Tibial nerve (tissue), 4 donors: ENCODE results near the gene CEACAM16. TPM values are rescaled to one million over a fixed set of nuclear protein-coding genes. Genes with fewer than 3 reads are reported as not detected.
"Not testable (repeated sequence)": the region's sequence is repeated elsewhere in the genome, so short reads cannot be mapped to it uniquely, and the experiment has no call there.

ENCODE experiments used
- DNase-seq, 2 donors: peaks; one replicate each; pipeline ENCODE4 v3.0.0-alpha.2; 2019; ENCODE audit warnings: low spot score in 2 of 2
- H3K27ac ChIP-seq, 4 donors: fragments of 200-600 bp; sonication (generic) in 3 of 4; one replicate each; pipeline ENCODE4 v1.5.1; 2017 to 2019; ENCODE audit warnings: mild to moderate bottlenecking in 1 of 4
- H3K27me3 ChIP-seq, 2 donors: fragments of 200-600 bp; sonication (generic) in 1 of 2; one replicate each; pipeline versions ENCODE4 v1.5.1 to v1.6.0; 2017 to 2019
- H3K36me3 ChIP-seq, 3 donors: fragments of 200-600 bp; sonication (generic); one replicate each; pipeline ENCODE4 v1.5.1; 2018 to 2019
- H3K4me1 ChIP-seq, 4 donors: fragments of 200-600 bp; sonication (generic) in 3 of 4; one replicate each; pipeline ENCODE4 v1.5.1; 2017 to 2019
- H3K4me3 ChIP-seq, 4 donors: fragments of 200-600 bp; sonication (generic) in 3 of 4; one replicate each; pipeline ENCODE4 v1.5.1; 2017 to 2019; ENCODE audit warnings: mild to moderate bottlenecking in 1 of 4, moderate library complexity in 1 of 4
- H3K9me3 ChIP-seq, 4 donors: fragments of 200-600 bp; sonication (generic) in 3 of 4; one replicate each; pipeline ENCODE4 v1.5.1; 2017 to 2019
- CTCF ChIP-seq, 5 experiments: fragments of 200-600 bp in 3 of 5; fragments of 450-650 bp in 2 of 5; sonication (generic) in 3 of 5; IDR thresholded peaks; one replicate each; pipeline ENCODE4 v1.5.1; 2016 to 2019; ENCODE audit warnings: antibody characterized with exemption in 5 of 5, mild to moderate bottlenecking in 3 of 5, moderate library complexity in 2 of 5
- EP300 ChIP-seq, 2 donors: sonication (generic); formaldehyde crosslinking; IDR thresholded peaks; one replicate each; pipeline ENCODE4 v1.6.1; 2017; ENCODE audit warnings: antibody characterized with exemption in 2 of 2, mild to moderate bottlenecking in 1 of 2
- POLR2A ChIP-seq, 2 donors: fragments of 450-650 bp; IDR thresholded peaks; one replicate each; pipeline ENCODE4 v1.6.1; 2017; ENCODE audit warnings: antibody characterized with exemption in 2 of 2, mild to moderate bottlenecking in 2 of 2, moderate library complexity in 2 of 2
- WGBS, 2 donors: methylation state at CpG; one replicate each; pipeline ENCODE4 v1.1.5; 2018; 5-methylcytosine and 5-hydroxymethylcytosine counted together
- total RNA-seq, 4 donors: library from RNA; depleted of rRNA; stranded (reverse); fragments of >200 nt; gene quantifications; one replicate each; pipeline ENCODE4 v1.1.0, GENCODE V29; 2016

CEACAM16 gene
- total RNA-seq, 4 donors from 2014 or later = not detected

GRCh38 chr19:44717603-44718002 lies 18.7 kb downstream of the CEACAM16 start:
- no peak overlapping the region for H3K4me3 ChIP-seq
- DNase-seq = no peak
- H3K36me3 ChIP-seq = no peaks in the 10 kb centered on the region
- peak overlapping the region in 2 of 4 donors; percentile 48 to 63 for H3K27ac ChIP-seq
- TF ChIP-seq EP300 (IDR thresholded peaks at IDR 0.05) = no peak
- no peak for TF ChIP-seq CTCF (IDR thresholded peaks at IDR 0.05)
- TF ChIP-seq POLR2A (IDR thresholded peaks at IDR 0.05) = no peak
- no peaks in the 10 kb centered on the region for H3K27me3 ChIP-seq
- H3K9me3 ChIP-seq = peaks cover 0 to 12% (median 0%) of the 10 kb centered on the region in 4 donors
- peaks cover 0 to 41% (median 14%) of the 10 kb centered on the region in 4 donors for H3K4me1 ChIP-seq
- WGBS, 2 donors = 91% methylated on average over 6 of the region's 6 CpGs

- Histone ChIP-seq H3K4me3 (no peak overlapping the region), H3K4me1 (peaks cover 0 to 45% (median 15%) of the 10 kb centered on the region in 4 donors), H3K36me3 (no peaks in the 10 kb centered on the region), H3K27ac (peak overlapping the region in 3 of 4 donors; percentile 48 to 73 (median 63)), H3K9me3 (peaks cover 0 to 12% (median 0%) of the 10 kb centered on the region in 4 donors), H3K27me3 (no peaks in the 10 kb centered on the region)
- TF ChIP-seq CTCF (IDR thresholded peaks at IDR 0.05) (no peak), EP300 (IDR thresholded peaks at IDR 0.05) (peak in 1 of 2 donors; percentile 31)
- peak in 1 of 2 donors; percentile 45 for DNase-seq
- 17 to 23% methylated on average over 10 to 11 of the region's 11 CpGs for WGBS, 2 donors
Measured at GRCh38 chr19:44718441-44719261, 19.7 kb downstream of the CEACAM16 start.

- WGBS, 2 donors = 74 to 80% methylated on average over 8 of the region's 8 CpGs
- TF ChIP-seq CTCF (IDR thresholded peaks at IDR 0.05) = no peak
- TF ChIP-seq POLR2A (IDR thresholded peaks at IDR 0.05) = no peak
- no peak for TF ChIP-seq EP300 (IDR thresholded peaks at IDR 0.05)
- Histone ChIP-seq H3K27me3 (no peaks in the 10 kb centered on the region), H3K27ac (no peak overlapping the region), H3K9me3 (peaks cover 0 to 12% (median 0%) of the 10 kb centered on the region in 4 donors), H3K4me3 (no peak overlapping the region), H3K36me3 (no peaks in the 10 kb centered on the region), H3K4me1 (peaks cover 0 to 50% (median 19%) of the 10 kb centered on the region in 4 donors)
- no peak for DNase-seq
Measured at GRCh38 chr19:44719262-44719701, 20.3 kb downstream of the CEACAM16 start.

- not testable (repeated sequence) for H3K4me3 ChIP-seq, DNase-seq, H3K36me3 ChIP-seq, H3K9me3 ChIP-seq, H3K27ac ChIP-seq, H3K27me3 ChIP-seq
- 81% methylated on average over 9 of the region's 9 CpGs for WGBS, 2 donors
- peaks cover 0 to 62% (median 28%) of the 10 kb centered on the region in 4 donors for H3K4me1 ChIP-seq
Measured at GRCh38 chr19:44720396-44720795, 21.4 kb downstream of the CEACAM16 start.

- Histone ChIP-seq H3K27me3 (no peaks in the 10 kb centered on the region), H3K4me3 (no peak overlapping the region), H3K9me3 (no peaks in the 10 kb centered on the region), H3K36me3 (no peaks in the 10 kb centered on the region), H3K4me1 (peaks cover 0 to 66% (median 30%) of the 10 kb centered on the region in 4 donors), H3K27ac (no peak overlapping the region)
- no peak for DNase-seq
- WGBS, 2 donors = 53 to 59% methylated on average over 6 of the region's 6 CpGs
- TF ChIP-seq EP300 (IDR thresholded peaks at IDR 0.05) (no peak), POLR2A (IDR thresholded peaks at IDR 0.05) (no peak), CTCF (IDR thresholded peaks at IDR 0.05) (no peak)
Measured at GRCh38 chr19:44720945-44721344, 22.0 kb downstream of the CEACAM16 start.

GRCh38 chr19:44721369-44721768 lies 22.4 kb downstream of the CEACAM16 start:
- not testable (repeated sequence) for H3K4me3 ChIP-seq, H3K9me3 ChIP-seq, H3K27ac ChIP-seq, H3K27me3 ChIP-seq, H3K36me3 ChIP-seq, DNase-seq
- 73 to 77% methylated on average over 5 of the region's 5 CpGs for WGBS, 2 donors
- peaks cover 0 to 66% (median 30%) of the 10 kb centered on the region in 4 donors for H3K4me1 ChIP-seq
